GM18951 (cell line): ENCODE results near the gene ACTR2.
"Not testable (repeated sequence)": the region's sequence is repeated elsewhere in the genome, so short reads cannot be mapped to it uniquely, and the experiment has no call there.

Source experiments
- POLR2A ChIP-seq: IDR thresholded peaks from 4 replicates; pipeline ENCODE4 v1.6.1; 2011; ENCODE audit warnings: mild to moderate bottlenecking; ENCODE audit not compliant: insufficient read length, insufficient read depth; ENCODE audit errors: extremely low read depth
- in situ Hi-C: fragments of 300-500 bp; cut with MboI; formaldehyde crosslinking; loops from one replicate; pipeline ENCODE4 v1.12.0; 2022; ENCODE audit warnings: low sequenced_read_pairs, mixed read lengths, inconsistent platforms; ENCODE audit not compliant: unreplicated experiment

The ACTR2 gene

GRCh38 chr2:65314801-65315441 lies 87.3 kb downstream of the ACTR2 start:
- TF ChIP-seq POLR2A, result no peak
- in situ Hi-C loops, result no loop called here

GRCh38 chr2:65316072-65316471 lies 88.4 kb downstream of the ACTR2 start:
- TF ChIP-seq POLR2A, result no peak
- in situ Hi-C loops, result no loop called here

GRCh38 chr2:65317351-65317750 lies 89.7 kb downstream of the ACTR2 start:
- in situ Hi-C loops, result not testable (repeated sequence)

GRCh38 chr2:65317841-65318240 lies 90.2 kb downstream of the ACTR2 start:
- TF ChIP-seq POLR2A, result no peak
- in situ Hi-C loops, result no loop called here

GRCh38 chr2:65319072-65319673 lies 91.5 kb downstream of the ACTR2 start:
- no peak for TF ChIP-seq POLR2A
- in situ Hi-C loops, result no loop called here

GRCh38 chr2:65319674-65320041 lies 92.0 kb downstream of the ACTR2 start:
- in situ Hi-C loops, result no loop called here

GRCh38 chr2:65320042-65320725 lies 92.6 kb downstream of the ACTR2 start:
- TF ChIP-seq POLR2A, result no peak
- in situ Hi-C loops, result no loop called here

More at GRCh38 chr2:65319674-65320041, 92.0 kb downstream of the ACTR2 start:
- no peak for TF ChIP-seq POLR2A
